GM21381 (cell line): ENCODE results near the gene ALG9.
A peak's percentile ranks its signal among the peaks of the same experiment; 100 is the strongest.
"Not testable (repeated sequence)": the region's sequence is repeated elsewhere in the genome, so short reads cannot be mapped to it uniquely, and the experiment has no call there.

Experiments used
- ATAC-seq: cut with Tn5 transposase; IDR thresholded peaks from one replicate; pipeline ENCODE4 v1.9.1; 2021; ENCODE audit warnings: mild to moderate bottlenecking, moderate library complexity; ENCODE audit not compliant: unreplicated experiment

ALG9 gene

GRCh38 chr11:111870886-111871692 lies at the start of gene ALG9:
Gene ALG9, minus strand, starts transcription at chr11:111871581. Its CDS starts 99 bp downstream, at chr11:111871482.
- peak; percentile 89 for ATAC-seq

- no peak for ATAC-seq
Observed at GRCh38 chr11:111920908-111921307, 49.5 kb upstream of the ALG9 start.

- ATAC-seq: no peak
Observed at GRCh38 chr11:111918390-111919256, 47.2 kb upstream of the ALG9 start, which contains the start of gene C11orf52. Gene C11orf52, plus strand, starts transcription at chr11:111918913. Its CDS starts 60 bp downstream, at chr11:111918973.

GRCh38 chr11:111917788-111918187 lies 46.4 kb upstream of the ALG9 start:
- ATAC-seq: no peak

- no peak for ATAC-seq
Observed at GRCh38 chr11:111917312-111917711, 45.9 kb upstream of the ALG9 start.

- no peak for ATAC-seq
Observed at GRCh38 chr11:111916768-111917167, 45.4 kb upstream of the ALG9 start.

- no peak for ATAC-seq
Observed at GRCh38 chr11:111913997-111914396, 42.6 kb upstream of the ALG9 start.

GRCh38 chr11:111913031-111913861 lies 41.9 kb upstream of the ALG9 start:
- ATAC-seq: no peak

- no peak for ATAC-seq
Observed at GRCh38 chr11:111912535-111912934, 41.2 kb upstream of the ALG9 start, which contains the start of gene HSPB2. Gene HSPB2, plus strand, starts transcription at chr11:111912734. Its CDS starts 96 bp downstream, at chr11:111912830.

GRCh38 chr11:111911563-111912401 lies 40.4 kb upstream of the ALG9 start, which contains the start of gene CRYAB:
Gene CRYAB, minus strand, starts transcription at chr11:111911770. Its CDS starts 46 bp downstream, at chr11:111911724.
- ATAC-seq: no peak

- no peak for ATAC-seq
Observed at GRCh38 chr11:111910676-111911562, 39.5 kb upstream of the ALG9 start.

- no peak for ATAC-seq
Observed at GRCh38 chr11:111909378-111909777, 38.0 kb upstream of the ALG9 start.

- ATAC-seq: no peak
Observed at GRCh38 chr11:111908639-111909305, 37.4 kb upstream of the ALG9 start.

GRCh38 chr11:111906680-111907079 lies 35.3 kb upstream of the ALG9 start:
- ATAC-seq: no peak

- ATAC-seq: no peak
Observed at GRCh38 chr11:111905411-111905810, 34.0 kb upstream of the ALG9 start.

- no peak for ATAC-seq
Observed at GRCh38 chr11:111886844-111887243, 15.5 kb upstream of the ALG9 start.

- ATAC-seq: no peak
Observed at GRCh38 chr11:111886032-111886431, 14.7 kb upstream of the ALG9 start.

- ATAC-seq: not testable (repeated sequence)
Observed at GRCh38 chr11:111885053-111885452, 13.7 kb upstream of the ALG9 start.
